HepG2 (cell line): Measurements from ENCODE around the gene PPP4R1. TPM values are rescaled to one million over a fixed set of nuclear protein-coding genes. Genes with fewer than 3 reads are reported as not detected.

Experiments used
- ATAC-seq: fragments of 200-7000 bp; cut with Tn5 transposase; 3 replicates; pipeline ENCODE4 v1.9.1; 2020; ENCODE audit warnings: mild to moderate bottlenecking, moderate library complexity
- BruUV-seq: library from RNA; stranded (reverse); fragments of 400-500 nt; replicated peaks from 2 replicates; lab custom pipeline; 2021; lab: Mats Ljungman, UMichigan
- CTCF ChIA-PET: fragments of 300-600 bp; formaldehyde crosslinking; extraction: SDS; loops from one replicate; lab custom pipeline; 2021; ENCODE audit warnings: low total read pairs, inconsistent platforms, low intra/inter-chr PET ratio; lab: Yijun Ruan, JAX
- POLR2A ChIA-PET: fragments of 350-600 bp; sonication (Branson Sonifier 250); formaldehyde crosslinking; loops from one replicate; lab custom pipeline; 2020; ENCODE audit warnings: antibody characterized with exemption, inconsistent platforms; lab: Yijun Ruan, JAX
- DNase-seq: peaks from one replicate; pipeline ENCODE4 v3.0.0-alpha.2; 2015; ENCODE audit warnings: low spot score
- FAIRE-seq: peaks from 3 replicates; lab custom pipeline; 2011; peaks lifted over from hg19 to GRCh38; lab: Jason Lieb, UNC
- H2AFZ ChIP-seq: one replicate; pipeline ENCODE4 v1.6.1; 2011; ENCODE audit warnings: low read length, inconsistent platforms
- H3K27ac ChIP-seq: fragments of 300-600 bp; 3 replicates; pipeline ENCODE4 v1.8.0; 2011; ENCODE audit warnings: mixed run types, mild to moderate bottlenecking, mixed read lengths, low read length, inconsistent platforms; ENCODE audit not compliant: insufficient read depth; ENCODE audit errors: extremely low read length
- H3K27me3 ChIP-seq, 2 experiments: fragments of 200-600 bp in 1 of 2; 2 replicates in 1 of 2; 3 replicates in 1 of 2; pipeline versions ENCODE4 v1.6.0 to v1.8.0; 2011; ENCODE audit warnings: low read length in 2 of 2, mild to moderate bottlenecking in 2 of 2, moderate library complexity in 2 of 2, inconsistent platforms in 1 of 2; ENCODE audit not compliant: insufficient read depth in 2 of 2, control insufficient read depth in 1 of 2
- H3K36me3 ChIP-seq, 2 experiments: fragments of 200-600 bp in 1 of 2; replicated peaks in 1 of 2; 2 replicates in 1 of 2; 3 replicates in 1 of 2; pipeline versions ENCODE4 v1.5.1 to v1.8.0; 2011; ENCODE audit warnings: low read length in 2 of 2, inconsistent platforms in 1 of 2; ENCODE audit not compliant: insufficient read depth in 2 of 2, control insufficient read depth in 1 of 2
- H3K4me1 ChIP-seq: 2 replicates; pipeline ENCODE4 v1.5.1; 2012; ENCODE audit warnings: low read length, inconsistent platforms; ENCODE audit not compliant: insufficient read depth
- H3K4me2 ChIP-seq: 2 replicates; pipeline ENCODE4 v1.6.0; 2011; ENCODE audit warnings: low read depth, low read length, inconsistent platforms
- H3K4me3 ChIP-seq, 3 experiments: fragments of 200-600 bp in 1 of 3; sonication (generic), shearing (Covaris generic) in 1 of 3; replicated peaks in 1 of 3; 2 replicates each; pipeline ENCODE4 v1.5.1; 2011 to 2016; ENCODE audit warnings: low read length in 3 of 3, inconsistent platforms in 2 of 3, low read depth in 2 of 3, mild to moderate bottlenecking in 2 of 3, control low read depth in 1 of 3, mixed read lengths in 1 of 3; ENCODE audit not compliant: insufficient read depth in 1 of 3
- H3K79me2 ChIP-seq: one replicate; pipeline ENCODE4 v1.6.1; 2011; ENCODE audit warnings: low read length, inconsistent platforms; ENCODE audit not compliant: insufficient read depth
- H3K9ac ChIP-seq: 2 replicates; pipeline ENCODE4 v1.6.0; 2011; ENCODE audit warnings: mild to moderate bottlenecking, low read depth, low read length, inconsistent platforms; ENCODE audit not compliant: insufficient read depth
- H3K9me3 ChIP-seq: 2 replicates; pipeline ENCODE4 v1.5.1; 2012; ENCODE audit warnings: mild to moderate bottlenecking, low read length
- H4K20me1 ChIP-seq: 2 replicates; pipeline ENCODE4 v1.6.0; 2011; ENCODE audit warnings: inconsistent platforms, mild to moderate bottlenecking, low read length, moderate library complexity; ENCODE audit not compliant: insufficient read depth
- CEBPB ChIP-seq: IDR thresholded peaks from 2 replicates; pipeline ENCODE4 v1.6.1; 2011; ENCODE audit warnings: low read depth, low read length, improper control_type of control experiment, borderline replicate concordance
- GFI1 ChIP-seq: sonication (generic); formaldehyde crosslinking; IDR thresholded peaks from 2 replicates; pipeline ENCODE4 v1.5.0; 2020; ENCODE audit warnings: missing genetic modification reagents, mild to moderate bottlenecking, borderline replicate concordance
- HMG20B ChIP-seq: conservative IDR thresholded peaks from 2 replicates; pipeline ENCODE4 v1.6.1; 2016; ENCODE audit warnings: missing genetic modification reagents, missing compliant biosample characterization
- HNF4G ChIP-seq, 2 experiments: sonication (generic) in 1 of 2; formaldehyde crosslinking in 1 of 2; IDR thresholded peaks; 2 replicates each; pipeline versions ENCODE4 v1.4.0 to v1.6.1; 2011 to 2020; ENCODE audit warnings: borderline replicate concordance in 2 of 2, low read depth in 2 of 2, mild to moderate bottlenecking in 2 of 2, low read length in 1 of 2, missing genetic modification reagents in 1 of 2, moderate library complexity in 1 of 2
- HNRNPH1 ChIP-seq: fragments of 200-400 bp; formaldehyde crosslinking; optimal IDR thresholded peaks from 2 replicates; pipeline ENCODE3; 2017; ENCODE audit warnings: mild to moderate bottlenecking, low read depth, low read length
- MAX ChIP-seq: IDR thresholded peaks from 2 replicates; pipeline ENCODE4 v1.6.1; 2012; ENCODE audit warnings: inconsistent platforms
- PLSCR1 ChIP-seq: sonication (generic); formaldehyde crosslinking; IDR thresholded peaks from 2 replicates; pipeline ENCODE4 v1.5.0; 2020; ENCODE audit warnings: missing genetic modification reagents, mild to moderate bottlenecking, borderline replicate concordance
- THYN1 ChIP-seq: sonication (generic); formaldehyde crosslinking; IDR thresholded peaks from 2 replicates; pipeline ENCODE4 v1.8.1; 2023; ENCODE audit warnings: low read depth, mild to moderate bottlenecking, moderate library complexity, missing genetic modification reagents, borderline replicate concordance
- ZNF589 ChIP-seq: sonication (generic); formaldehyde crosslinking; conservative IDR thresholded peaks from 2 replicates; pipeline ENCODE4 v1.8.0; 2022; ENCODE audit warnings: mild to moderate bottlenecking, moderate library complexity, missing genetic modification reagents
- WGBS: methylation state at CpG from one replicate; pipeline ENCODE4 v1.1.6; 2017; ENCODE audit warnings: low lambda C conversion rate; 5-methylcytosine and 5-hydroxymethylcytosine counted together
- in situ Hi-C: cut with HindIII; loops from 2 replicates; pipeline ENCODE4 v1.10.0; 2017; ENCODE audit warnings: low pct_unique_long_range_greater_than_20kb; ENCODE audit not compliant: extremely low pct_ligation_motif_present
- intact Hi-C: fragments of 100-400 bp; cut with micrococcal nuclease; formaldehyde crosslinking; loops from one replicate; pipeline ENCODE4 v1.10.0; 2022; ENCODE audit not compliant: unreplicated experiment
- polyA plus RNA-seq, 8 experiments: library from polyadenylated mRNA; depleted of rRNA in 3 of 8; stranded (reverse) in 7 of 8; unstranded in 1 of 8; fragments of >200 nt; fragmentation: Illumina TruSeq in 4 of 8; extraction: Trizol in 4 of 8; gene quantifications; 2 replicates each; pipeline versions ENCODE4 v1.2.1 to v1.2.3, GENCODE V29; 2011 to 2016; ENCODE audit warnings: low read depth in 4 of 8, missing spikeins in 1 of 8, mixed read lengths in 1 of 8; ENCODE audit not compliant: insufficient read depth in 1 of 8
- total RNA-seq, 5 experiments: library from RNA; depleted of rRNA; stranded (reverse); fragments of >200 nt; fragmentation: Illumina TruSeq; extraction: Trizol; gene quantifications; 2 replicates each; pipeline ENCODE4 v1.2.3, GENCODE V29; 2016; ENCODE audit warnings: low read depth in 1 of 5

PPP4R1 gene
- total and polyA plus RNA-seq, 2 of the 13 experiments (the other 11 are each of a cell fraction or from before 2014, with no cell fraction given) = 66.5 to 72.4 TPM

- Histone ChIP-seq H3K9ac (no peak overlapping the region), H4K20me1 (no peaks in the 10 kb centered on the region), H3K9me3 (no peaks in the 10 kb centered on the region), H3K27me3 (no peaks in the 10 kb centered on the region), H2AFZ (no peak overlapping the region), H3K79me2 (no peaks in the 10 kb centered on the region), H3K4me2 (no peak overlapping the region), H3K4me1 (peaks cover 8% of the 10 kb centered on the region), H3K4me3 (no peak overlapping the region), H3K27ac (no peak overlapping the region), H3K36me3 (peaks cover 4 to 37% of the 10 kb centered on the region in 2 experiments; a peak in 4 of 5 replicates)
- 97% methylated on average over 6 of the region's 6 CpGs for WGBS
- DNase-seq = no peak
- intact Hi-C loops = no loop called here
- POLR2A ChIA-PET = no interaction called here
- CTCF ChIA-PET = no interaction called here
- TF ChIP-seq HMG20B (CRISPR knock-in tag) = no peak
- TF ChIP-seq CEBPB = peak; percentile 49; the same call in 1 of the 2 replicates
- TF ChIP-seq HNRNPH1 = no peak
- FAIRE-seq = no peak
- in situ Hi-C loops = no loop called here
- no TSS peak for BruUV-seq
- no peak for ATAC-seq
Measured at GRCh38 chr18:9530226-9531009, 83.9 kb downstream of the PPP4R1 start.

- H3K9me3 ChIP-seq = no peaks in the 10 kb centered on the region
- no peak overlapping the region for H3K4me2 ChIP-seq
- ATAC-seq (no peak), DNase-seq (no peak), FAIRE-seq (no peak)
- in situ Hi-C loops = no loop called here
- TF ChIP-seq HNF4G (IDR thresholded peaks at IDR 0.05; ENCODE audit: borderline replicate concordance, low read depth, low read length) = no peak
- TF ChIP-seq HNF4G (CRISPR knock-in tag; IDR thresholded peaks at IDR 0.05; ENCODE audit: borderline replicate concordance, low read depth) = no peak
- TF ChIP-seq ZNF589 = no peak
- no peak for TF ChIP-seq GFI1 (CRISPR knock-in tag)
- TF ChIP-seq PLSCR1 (CRISPR knock-in tag) = no peak
- TF ChIP-seq MAX = no peak
- no peak for TF ChIP-seq THYN1 (CRISPR knock-in tag)
- H2AFZ ChIP-seq = no peak overlapping the region
- no peaks in the 10 kb centered on the region; a peak in 1 of 5 replicates for H3K27me3 ChIP-seq
- peaks cover 15% of the 10 kb centered on the region for H3K4me1 ChIP-seq
- no TSS peak for BruUV-seq
- H3K4me3 ChIP-seq = no peak overlapping the region
- no peaks in the 10 kb centered on the region for H3K79me2 ChIP-seq
- POLR2A ChIA-PET = no interaction called here
- intact Hi-C loops = no loop called here
- no peaks in the 10 kb centered on the region for H4K20me1 ChIP-seq
- H3K9ac ChIP-seq = no peak overlapping the region
- CTCF ChIA-PET = no interaction called here
- peaks cover 4 to 19% of the 10 kb centered on the region in 2 experiments; a peak in 4 of 5 replicates for H3K36me3 ChIP-seq
- H3K27ac ChIP-seq = no peak overlapping the region
Measured at GRCh38 chr18:9526458-9526857, 87.9 kb downstream of the PPP4R1 start.
